ENCODE data around the gene ARAP3.

The ARAP3 gene

DNA sequence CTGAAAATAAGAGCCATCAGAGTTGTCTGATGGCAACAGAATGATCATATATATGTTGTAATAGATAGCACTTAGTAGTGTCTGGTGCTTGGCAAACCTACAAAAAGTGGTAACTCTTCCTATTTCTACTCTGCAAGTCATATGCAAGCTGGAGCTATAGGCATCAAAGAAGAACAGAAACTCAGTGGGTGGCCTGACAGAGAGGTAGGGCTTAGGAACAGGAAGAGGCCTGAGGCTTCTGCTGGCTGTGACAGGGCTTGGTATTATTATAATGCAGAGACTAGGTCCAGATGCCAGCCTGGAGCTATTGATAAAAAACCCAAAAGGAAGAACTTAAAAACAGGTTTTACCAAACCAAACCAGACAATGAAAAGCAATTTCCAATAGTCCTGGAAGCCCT lies 58.8 kb downstream of the ARAP3 start:
- TF ChIP-seq, protein P1, sequence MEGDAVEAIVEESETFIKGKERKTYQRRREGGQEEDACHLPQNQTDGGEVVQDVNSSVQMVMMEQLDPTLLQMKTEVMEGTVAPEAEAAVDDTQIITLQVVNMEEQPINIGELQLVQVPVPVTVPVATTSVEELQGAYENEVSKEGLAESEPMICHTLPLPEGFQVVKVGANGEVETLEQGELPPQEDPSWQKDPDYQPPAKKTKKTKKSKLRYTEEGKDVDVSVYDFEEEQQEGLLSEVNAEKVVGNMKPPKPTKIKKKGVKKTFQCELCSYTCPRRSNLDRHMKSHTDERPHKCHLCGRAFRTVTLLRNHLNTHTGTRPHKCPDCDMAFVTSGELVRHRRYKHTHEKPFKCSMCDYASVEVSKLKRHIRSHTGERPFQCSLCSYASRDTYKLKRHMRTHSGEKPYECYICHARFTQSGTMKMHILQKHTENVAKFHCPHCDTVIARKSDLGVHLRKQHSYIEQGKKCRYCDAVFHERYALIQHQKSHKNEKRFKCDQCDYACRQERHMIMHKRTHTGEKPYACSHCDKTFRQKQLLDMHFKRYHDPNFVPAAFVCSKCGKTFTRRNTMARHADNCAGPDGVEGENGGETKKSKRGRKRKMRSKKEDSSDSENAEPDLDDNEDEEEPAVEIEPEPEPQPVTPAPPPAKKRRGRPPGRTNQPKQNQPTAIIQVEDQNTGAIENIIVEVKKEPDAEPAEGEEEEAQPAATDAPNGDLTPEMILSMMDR (IDR thresholded peaks at IDR 0.05), result no peak
- TF ChIP-seq ZFX (IDR thresholded peaks at IDR 0.05; ENCODE audit: borderline replicate concordance), result no peak
- no peak overlapping the region for H3K27ac ChIP-seq

GRCh38 chr5:141618804-141619554 lies 63.1 kb downstream of the ARAP3 start, which contains the start of gene DIAPH1:
DIAPH1 (minus strand) TSS chr5:141619000; CDS start chr5:141618914, 86 bp downstream.
- H3K27ac ChIP-seq, result peak within 1 kb of the TSS; percentile 96

DNA sequence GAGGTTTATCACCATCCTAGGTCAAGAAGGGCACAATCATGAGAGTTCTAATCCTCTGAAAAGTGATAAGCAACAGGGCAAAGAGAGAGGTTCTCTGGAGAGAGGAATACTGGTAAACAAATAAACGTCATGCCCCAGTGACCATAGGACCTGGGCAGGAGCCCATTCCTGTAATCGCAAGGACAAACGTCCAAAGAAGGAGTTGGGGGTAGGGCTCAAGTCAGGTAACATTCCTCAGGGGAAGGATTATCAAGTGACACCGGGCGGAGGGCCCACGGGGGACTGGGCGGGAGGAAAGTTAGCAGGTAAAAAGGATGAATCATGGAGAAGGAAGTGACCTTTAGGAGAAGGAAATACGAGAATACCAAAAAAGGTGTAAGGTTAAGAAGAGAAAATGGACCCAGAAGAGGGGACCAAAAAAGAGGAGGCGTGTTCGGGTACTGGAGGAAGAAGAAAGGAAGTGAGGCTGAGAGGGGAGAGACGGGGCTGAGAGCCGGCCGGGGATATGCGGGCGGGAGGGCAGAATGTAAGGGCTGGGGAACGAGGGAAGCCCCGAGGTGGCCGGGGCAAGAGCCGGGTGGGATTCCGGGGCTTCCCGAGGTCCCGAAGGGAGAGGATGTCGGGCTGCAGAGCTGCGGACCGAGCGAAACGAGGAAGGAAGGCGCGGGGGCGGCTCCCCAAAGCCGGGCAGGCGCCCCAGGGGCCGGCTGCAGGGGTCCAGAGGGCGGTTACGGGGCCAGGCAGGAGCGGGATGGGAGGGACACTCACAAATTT lies 63.8 kb downstream of the ARAP3 start:
- peak overlapping the region; percentile 96 for H3K27ac ChIP-seq
- TF ChIP-seq ZFX (IDR thresholded peaks at IDR 0.05; ENCODE audit: borderline replicate concordance), result no peak
- TF ChIP-seq, protein P1 (IDR thresholded peaks at IDR 0.05), result no peak

More at GRCh38 chr5:141618804-141619554, 63.1 kb downstream of the ARAP3 start, which contains the start of gene DIAPH1:
- TF ChIP-seq, protein P1 (IDR thresholded peaks at IDR 0.05), result peak; percentile 97
- TF ChIP-seq ZFX (IDR thresholded peaks at IDR 0.05; ENCODE audit: borderline replicate concordance), result no peak

DNA sequence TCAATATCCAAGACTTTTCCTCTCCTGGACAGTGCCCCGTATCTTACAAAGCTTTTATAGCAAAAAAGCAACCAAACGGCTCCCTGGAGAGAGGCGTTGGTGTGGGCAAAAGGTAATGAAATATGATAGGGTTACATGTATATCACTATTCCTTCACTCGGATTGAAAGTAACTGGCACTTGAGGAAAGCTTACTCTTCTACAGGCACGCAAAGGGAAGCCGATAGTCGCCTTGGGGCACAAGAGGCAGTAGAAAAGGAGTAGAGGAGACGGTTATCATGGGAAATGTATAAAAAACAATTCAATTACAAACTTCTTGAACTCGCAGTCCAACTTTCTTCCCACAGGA lies 64.4 kb downstream of the ARAP3 start:
- H3K27ac ChIP-seq, result peak overlapping the region; percentile 96
- TF ChIP-seq, protein P1 (IDR thresholded peaks at IDR 0.05), result no peak
- no peak for TF ChIP-seq ZFX (IDR thresholded peaks at IDR 0.05; ENCODE audit: borderline replicate concordance)

DNA sequence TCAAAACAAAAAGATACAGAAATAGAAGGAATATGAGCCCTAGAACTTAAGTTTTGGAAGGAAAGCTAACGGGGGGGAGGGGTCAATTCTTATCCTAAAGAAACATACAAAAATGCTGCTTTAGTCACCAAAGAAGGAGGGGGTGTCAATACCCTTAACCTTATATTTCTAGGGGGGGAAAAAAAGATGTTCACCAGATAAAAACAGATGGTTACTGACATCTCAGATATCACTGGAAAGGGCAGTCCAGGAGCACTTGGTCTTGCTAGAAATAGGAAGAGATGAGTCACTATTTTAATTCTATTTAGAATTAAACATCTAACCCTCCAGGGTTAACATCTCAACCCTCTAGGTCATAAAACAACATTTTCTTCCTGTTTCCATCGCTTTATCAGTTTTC lies 64.9 kb downstream of the ARAP3 start:
- TF ChIP-seq, protein P1 (IDR thresholded peaks at IDR 0.05), result no peak
- TF ChIP-seq ZFX (IDR thresholded peaks at IDR 0.05; ENCODE audit: borderline replicate concordance), result no peak
- H3K27ac ChIP-seq, result peak overlapping the region; percentile 96

DNA sequence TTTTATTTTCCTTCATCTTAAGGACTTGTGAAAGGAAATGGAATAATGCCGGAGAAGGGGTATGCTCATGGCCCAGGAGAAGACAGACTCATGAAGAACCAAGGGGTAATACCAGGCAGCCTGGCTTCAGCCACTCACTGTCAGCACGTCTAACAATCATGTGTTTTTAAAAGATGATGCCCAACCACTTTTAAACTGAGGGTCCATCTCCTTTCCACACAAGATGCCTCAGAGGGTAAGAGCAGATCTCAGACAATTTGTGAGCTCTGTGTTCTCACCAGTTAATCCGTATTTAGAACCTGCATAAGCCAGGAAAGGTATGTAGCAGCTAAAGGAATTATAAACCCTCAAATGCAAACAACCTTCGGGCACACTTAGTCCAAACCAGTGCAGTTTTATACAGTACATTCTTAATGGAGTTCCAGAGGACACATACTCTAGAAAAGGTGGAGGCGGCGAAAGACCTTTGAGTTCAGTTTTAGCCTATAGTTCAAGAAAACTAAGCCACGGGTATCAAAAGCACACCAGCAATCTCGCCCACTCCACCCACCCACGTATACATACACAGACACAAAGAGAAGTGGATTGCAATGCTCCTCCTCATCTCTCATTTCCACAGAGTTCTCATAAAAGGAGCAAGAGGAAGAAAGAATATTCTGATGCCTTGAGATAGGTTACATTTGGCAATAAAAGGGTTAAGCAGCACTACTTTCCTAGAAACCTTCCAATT lies 65.9 kb downstream of the ARAP3 start:
- TF ChIP-seq, protein P1 (IDR thresholded peaks at IDR 0.05), result no peak
- no peak for TF ChIP-seq ZFX (IDR thresholded peaks at IDR 0.05; ENCODE audit: borderline replicate concordance)
- H3K27ac ChIP-seq, result no peak overlapping the region

Data from 22Rv1 (cell line).